HepG2 (cell line): ENCODE results near the gene FBXL20.

Experiments used
- HIVEP1 ChIP-seq: sonication (generic); formaldehyde crosslinking; IDR thresholded peaks from 2 replicates; pipeline ENCODE4 v1.4.0; 2020; ENCODE audit warnings: mild to moderate bottlenecking, missing genetic modification reagents
- NONO ChIP-seq, 2 experiments: fragments of 450-650 bp in 1 of 2; sonication (generic) in 1 of 2; formaldehyde crosslinking in 1 of 2; IDR thresholded peaks in 1 of 2; conservative IDR thresholded peaks in 1 of 2; 2 replicates each; pipeline versions ENCODE4 v1.6.1 to v1.8.0; 2017 to 2022; ENCODE audit warnings: mild to moderate bottlenecking in 1 of 2, missing genetic modification reagents in 1 of 2, moderate library complexity in 1 of 2
- TF ChIP-seq, protein P1 (sequence below): IDR thresholded peaks from 2 replicates; pipeline ENCODE4 v1.6.1; 2012; ENCODE audit warnings: inconsistent platforms

DNA sequence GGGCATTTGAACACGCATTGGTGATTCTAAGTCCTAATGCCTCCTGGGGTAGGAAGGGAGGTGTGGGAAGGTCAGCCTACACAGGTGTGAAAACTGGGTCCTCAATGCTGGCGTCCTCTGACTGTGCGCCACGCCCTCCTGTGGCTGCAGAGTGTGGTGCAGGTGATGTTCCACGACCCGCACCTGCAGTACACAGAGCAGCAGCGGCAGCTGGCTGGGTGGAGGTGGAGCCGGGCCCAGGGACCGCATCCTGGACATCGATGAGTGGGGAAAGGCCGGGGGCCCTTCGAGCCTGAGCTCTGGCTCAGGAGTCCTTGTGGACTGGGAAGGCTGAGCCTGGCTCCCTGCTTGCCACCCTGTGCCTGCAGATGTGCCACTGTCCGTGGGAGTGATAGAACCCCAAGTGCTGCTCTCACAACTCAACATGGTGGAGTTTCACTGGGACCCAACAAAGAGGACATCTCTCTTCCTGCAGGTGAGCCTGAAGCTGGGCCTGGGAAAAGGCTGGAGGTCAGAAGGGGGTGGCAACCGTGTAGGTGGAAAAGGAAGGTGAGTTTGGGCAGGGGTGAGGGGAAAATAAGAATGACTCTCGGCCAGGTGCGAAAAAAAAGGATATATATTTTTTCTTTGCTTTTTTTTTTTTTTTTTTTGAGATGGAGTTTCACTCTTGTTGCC is 161.6 kb downstream of the FBXL20 start:
- TF ChIP-seq HIVEP1 (CRISPR knock-in tag) (no peak), NONO (IDR thresholded peaks at IDR 0.05) (no peak), NONO (CRISPR knock-in tag; conservative IDR thresholded peaks at IDR 0.05) (no peak)
- TF ChIP-seq, protein P1, sequence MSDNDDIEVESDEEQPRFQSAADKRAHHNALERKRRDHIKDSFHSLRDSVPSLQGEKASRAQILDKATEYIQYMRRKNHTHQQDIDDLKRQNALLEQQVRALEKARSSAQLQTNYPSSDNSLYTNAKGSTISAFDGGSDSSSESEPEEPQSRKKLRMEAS = peak; percentile 38; the same call in 1 of the 2 replicates
